ENCODE measurements around the gene TBC1D21.
A peak's percentile ranks its signal among the peaks of the same experiment; 100 is the strongest.

TBC1D21 gene

DNA sequence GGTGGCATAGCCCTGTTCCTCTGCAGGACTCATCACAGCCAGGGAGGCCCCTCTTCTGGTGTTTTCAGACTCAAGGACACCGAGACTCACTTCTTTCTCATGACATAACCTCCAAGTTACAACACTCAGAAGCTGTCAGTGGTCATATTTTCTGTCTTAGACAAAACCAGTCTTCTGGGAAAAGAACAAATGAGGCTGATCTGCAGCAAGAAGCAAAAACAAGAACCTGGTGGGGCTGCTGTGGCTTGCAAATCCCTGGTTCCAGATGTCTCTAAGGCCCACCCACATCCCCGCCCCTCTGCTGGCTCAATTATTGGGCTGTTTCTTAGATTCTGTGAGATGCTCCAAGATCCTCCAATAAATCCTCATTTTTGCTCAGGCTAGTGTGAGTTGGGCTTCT lies 36.3 kb downstream of the TBC1D21 start:
- no peak for DNase-seq

DNA sequence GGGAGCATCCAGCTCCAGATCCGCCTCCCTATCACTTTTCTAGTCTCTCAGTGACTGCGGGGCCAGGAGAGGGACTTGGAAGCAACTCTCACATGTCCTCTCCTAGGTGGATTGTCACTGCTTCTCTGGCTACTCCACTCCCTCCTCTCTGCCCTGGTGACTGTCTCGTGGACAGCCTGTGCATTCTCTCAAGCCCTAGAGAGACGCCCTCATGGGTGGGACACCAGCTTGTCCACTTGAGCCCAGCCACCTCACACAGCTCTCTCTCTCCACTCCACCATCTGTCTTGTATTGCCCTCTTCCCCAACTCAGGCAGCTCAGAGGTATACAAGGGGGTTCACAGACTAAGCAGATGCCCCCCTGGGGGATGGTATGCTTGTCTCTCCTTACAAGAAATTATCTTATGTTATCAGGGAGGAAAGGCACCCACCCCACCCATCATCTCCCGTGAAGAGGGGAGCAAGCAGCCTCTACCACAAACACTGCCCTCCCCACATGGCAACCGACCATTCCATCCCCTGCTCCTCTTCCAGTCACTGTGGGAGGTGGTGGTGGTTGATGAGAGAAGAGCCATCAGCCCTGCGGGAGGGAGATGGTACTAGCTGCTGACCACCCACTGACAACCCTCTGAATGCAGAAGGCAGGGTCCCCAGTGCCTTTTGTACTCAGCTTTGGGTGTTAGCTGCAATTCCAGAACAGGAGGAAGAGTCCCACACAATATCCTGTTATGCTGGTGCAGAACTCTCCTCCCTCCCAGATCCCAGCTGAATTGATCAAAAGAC lies 37.3 kb downstream of the TBC1D21 start:
- no peak for DNase-seq

DNA sequence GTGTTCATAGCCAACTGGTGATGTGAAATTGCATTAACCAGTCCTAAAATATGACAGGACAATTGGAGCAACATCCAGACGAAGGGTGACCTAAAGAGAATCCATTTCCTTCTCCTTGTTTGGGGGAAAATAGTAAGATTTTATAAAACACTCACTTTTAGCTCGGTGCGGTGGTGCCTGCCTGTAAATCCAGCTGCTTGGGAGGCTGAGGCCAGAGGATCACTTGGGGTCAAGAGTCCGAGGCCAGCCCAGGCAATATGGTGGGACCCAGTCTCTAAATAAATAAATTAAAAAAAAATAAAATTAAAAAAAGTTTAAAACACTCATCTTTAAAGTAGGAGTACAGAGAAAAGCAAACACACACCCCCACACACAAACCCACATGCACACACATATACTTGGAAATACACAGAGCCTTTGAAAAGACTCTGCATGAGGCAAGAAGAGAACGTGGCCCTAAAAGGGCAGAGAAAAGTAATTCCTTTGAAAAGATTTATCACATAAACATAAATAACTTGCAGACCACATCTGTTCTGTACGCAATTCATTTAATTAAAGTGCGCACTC lies 38.7 kb downstream of the TBC1D21 start:
- DNase-seq: no peak

DNA sequence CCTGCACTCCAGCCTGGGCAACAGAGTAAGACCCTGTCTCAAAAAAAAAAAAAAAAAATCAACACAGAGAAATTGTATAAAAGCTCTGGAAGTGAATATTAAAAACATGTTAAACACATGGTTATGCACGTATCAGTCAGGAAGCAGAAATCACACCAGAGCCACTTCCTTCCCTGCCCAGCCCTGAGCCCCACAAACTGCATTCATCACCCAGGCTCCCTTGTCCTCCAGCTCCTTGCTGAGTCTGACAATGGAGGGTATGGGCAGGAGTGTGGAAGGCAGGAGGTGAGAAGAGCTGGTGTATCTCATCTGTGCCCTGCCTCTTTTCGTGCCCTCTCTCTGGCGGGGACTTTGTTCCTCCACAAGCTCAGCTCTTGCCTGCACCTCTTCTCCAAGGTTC lies 40.8 kb downstream of the TBC1D21 start:
- DNase-seq: no peak

DNA sequence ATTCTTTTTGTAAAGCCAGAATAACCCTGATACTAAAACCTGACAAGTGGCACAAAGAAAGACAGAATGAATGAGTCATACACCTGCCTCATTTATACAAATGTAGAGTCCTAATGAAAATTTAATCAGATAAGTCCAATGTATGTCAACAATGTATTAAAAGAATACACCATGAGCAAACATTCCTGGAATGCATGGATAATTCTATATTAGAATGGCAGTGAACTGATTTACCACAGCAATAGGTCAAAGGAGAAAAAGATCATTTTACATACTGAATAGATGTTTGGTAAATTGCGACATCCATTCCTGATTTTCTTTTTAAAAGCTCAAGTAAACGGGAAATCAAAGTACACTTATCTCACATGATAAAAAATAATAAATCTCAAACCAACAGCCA lies 41.7 kb downstream of the TBC1D21 start:
- no peak for DNase-seq

DNA sequence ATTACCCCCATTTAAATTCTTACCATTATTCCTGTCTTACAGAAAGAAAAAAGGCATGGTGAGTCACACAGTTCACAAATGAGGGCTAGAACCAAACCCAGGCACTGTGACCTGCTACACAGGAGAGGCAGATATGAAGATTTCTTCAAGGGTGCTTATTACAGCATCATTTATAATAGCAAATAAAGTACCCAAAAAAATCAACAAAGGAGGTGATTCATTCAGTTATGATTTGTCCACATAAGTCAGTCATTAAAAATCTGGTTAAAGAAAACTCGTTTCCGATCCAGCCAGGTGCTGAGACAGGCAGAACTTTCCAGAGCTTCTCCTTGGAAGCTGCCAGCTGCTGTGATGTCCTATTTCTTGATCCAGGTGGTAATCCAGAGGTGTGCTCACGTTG lies 45.4 kb downstream of the TBC1D21 start:
- no peak for DNase-seq

DNA sequence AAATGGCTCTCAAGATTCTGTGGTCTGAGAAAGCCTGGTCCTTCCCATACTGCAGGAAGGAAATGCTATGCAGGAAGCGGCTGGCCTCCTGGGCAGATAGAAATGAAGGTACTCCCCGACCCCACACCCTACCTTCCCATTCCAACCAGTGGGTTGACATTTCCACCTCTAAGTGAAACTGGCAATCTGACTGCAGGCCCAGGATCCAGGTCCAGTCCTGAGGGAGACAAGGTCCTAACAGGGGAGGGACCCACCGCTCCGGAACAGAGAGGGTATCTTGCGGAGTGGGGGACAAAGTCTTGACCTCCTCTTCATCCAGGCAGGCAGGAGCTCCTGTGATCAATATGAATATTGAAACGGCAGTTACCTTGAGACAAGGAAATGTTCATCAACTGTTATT lies 46.3 kb downstream of the TBC1D21 start:
- no peak for DNase-seq

DNA sequence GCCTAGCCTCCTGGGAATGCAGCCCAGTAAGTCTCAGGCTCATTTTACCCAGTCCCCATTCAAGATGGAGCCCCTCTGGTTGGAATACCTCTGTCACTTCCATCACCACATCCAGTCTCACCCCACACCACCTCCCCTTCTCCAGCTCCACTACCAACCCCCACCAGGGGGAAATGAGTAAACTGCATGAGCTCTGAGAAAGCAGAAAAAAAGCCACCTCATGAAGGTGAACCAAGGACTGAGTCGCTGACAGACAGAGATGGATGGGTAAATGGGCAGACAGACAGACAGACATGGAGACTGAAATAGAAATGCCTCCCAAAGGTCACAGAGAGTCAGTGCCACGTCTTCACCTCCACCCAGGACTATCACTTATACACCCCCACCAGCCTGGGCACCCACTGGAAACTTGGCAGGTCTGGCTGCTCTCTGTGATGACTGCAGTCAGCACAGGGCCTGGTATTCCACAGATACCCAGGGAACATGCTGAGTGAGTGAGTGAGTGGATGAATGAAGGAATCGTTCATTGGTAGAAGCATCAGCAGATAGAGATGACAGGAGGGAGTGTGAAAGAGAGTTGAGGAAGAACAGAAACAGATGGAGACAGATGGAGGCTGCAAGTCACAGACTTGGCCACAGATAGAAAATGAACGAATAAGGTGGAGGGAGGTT lies 48.0 kb downstream of the TBC1D21 start:
- DNase-seq: no peak

DNA sequence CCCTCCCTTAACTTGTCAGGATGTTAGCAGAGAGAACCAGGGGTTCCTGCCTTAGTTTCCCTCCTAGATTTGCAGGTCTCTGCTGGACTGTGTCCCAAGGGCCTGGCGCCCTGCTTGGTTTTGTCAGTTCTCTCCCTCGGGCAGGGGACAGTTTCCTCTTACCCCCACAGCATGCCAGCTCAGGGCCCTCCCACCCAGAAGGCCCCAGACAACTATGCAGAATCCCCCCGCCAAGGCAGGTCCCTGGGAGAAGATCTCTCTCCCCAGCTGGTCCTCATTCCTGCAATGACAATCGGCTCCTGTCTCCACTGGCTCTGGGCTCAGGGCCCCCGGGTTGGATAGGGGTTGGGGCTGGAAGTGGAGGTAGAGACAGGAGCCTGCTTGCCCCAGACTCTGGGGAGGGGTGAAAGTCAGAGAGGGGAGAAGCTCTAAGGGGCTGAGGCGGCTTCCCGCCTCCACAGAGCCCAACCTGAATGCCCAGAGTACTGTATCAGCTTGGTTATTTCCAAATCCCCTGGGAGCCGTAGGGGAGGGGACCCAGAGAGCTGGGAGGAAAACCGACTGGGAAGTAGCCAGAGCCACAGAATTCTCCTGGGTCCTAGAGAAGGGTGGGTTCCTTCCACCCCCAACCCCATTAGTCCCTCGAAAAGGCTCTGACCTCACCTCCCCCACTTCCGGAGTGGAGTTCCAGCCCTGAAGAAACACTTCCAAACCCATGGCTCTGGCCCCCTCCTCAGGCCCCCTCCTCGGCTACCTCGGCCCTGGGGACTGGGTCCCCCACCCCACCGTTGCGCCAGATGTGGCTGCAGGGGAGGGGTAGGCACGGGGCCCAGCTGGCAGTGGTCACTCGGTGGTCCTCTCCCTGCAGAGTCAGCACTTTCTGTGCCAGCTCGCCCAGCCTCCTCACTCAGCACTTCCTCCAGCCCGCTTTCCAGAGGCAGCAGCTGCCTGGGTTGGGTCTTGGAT lies 49.1 kb downstream of the TBC1D21 start:
- DNase-seq: peak; percentile 94

DNA sequence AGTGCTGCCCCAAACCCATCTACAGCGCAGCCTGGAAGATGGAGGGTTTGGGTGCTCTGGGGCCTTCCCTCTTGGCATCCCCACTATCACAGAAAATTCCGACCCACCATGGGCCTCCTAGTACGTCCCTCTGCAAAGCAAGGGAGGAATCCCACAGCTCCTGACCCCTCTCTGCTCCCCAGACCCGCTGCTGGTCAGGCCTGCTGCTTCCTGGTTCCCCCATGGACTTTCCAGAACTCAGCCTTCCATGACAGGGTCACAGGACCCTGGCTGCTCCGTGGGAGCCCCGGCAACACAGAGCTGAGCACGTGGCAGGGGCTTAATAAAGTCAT lies 49.8 kb downstream of the TBC1D21 start:
- DNase-seq: no peak

DNA sequence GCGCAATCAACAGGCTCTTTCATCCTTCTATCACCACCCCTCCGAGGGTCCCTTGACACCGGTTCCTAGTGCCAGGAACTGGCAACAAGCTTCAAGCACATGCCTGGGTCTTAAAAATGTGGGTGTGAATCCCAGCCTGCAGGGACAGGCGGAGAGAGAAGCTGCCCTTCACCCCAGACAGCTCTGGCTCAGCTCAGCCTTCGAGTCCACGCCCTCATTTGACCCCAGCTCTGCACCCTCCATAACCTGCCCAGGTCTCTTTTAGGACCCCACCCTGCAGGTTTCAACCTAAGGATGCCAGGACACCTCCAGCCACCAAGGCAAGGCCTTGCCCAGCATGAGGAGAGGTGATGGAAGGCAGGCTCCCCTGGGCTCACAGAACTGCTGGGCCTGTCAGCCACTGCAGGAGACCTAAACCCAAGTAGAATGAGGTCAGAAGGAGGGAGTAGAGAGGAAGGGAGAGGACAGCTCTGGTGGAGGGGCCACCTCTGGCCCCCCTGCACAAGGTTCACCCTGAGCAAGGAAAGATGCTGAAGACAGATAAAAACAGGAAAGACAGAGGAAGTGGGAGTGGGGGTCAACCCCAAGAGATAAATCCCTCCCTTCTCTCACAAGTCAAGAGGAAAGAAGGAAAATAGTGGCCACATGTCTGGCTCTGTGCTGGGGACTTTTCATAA lies 50.3 kb downstream of the TBC1D21 start:
- DNase-seq: no peak

DNA sequence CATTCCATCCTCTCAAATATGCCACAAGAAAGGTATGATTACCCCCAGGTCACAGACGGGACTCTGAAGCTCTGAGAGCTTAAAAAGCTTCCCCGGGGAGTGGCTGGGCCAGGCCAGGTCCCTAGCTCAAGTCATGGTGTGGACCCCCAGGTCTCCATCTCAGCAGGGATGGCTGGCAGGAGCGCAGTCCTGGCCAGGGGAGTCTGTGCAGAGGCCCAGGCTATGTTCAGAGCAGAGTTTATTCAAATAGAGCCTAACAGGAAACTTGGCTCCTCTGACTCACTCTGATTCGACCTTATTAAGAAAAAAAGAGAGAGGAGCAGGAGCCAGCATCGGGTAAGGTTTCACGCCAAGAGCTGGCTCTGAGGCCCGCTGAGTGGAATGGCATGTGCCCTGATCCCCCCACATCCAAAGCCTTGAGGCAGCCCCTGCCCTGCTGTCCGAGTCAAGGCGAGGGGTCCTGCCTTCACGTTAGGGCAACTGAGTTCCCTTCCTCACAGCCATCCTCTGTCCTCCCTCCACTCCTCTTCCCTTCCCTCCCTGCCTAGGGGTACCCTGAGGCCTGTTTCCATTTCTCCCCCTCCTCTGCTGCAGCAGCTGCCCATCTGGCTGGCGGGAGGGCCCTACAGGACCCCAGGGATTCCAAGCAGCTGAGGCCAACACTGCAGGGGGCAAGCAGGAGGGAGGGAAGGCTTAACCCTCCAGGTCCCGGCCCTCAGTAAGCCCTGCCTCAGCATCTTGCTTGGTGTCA lies 51.0 kb downstream of the TBC1D21 start:
- peak; percentile 94 for DNase-seq

DNA sequence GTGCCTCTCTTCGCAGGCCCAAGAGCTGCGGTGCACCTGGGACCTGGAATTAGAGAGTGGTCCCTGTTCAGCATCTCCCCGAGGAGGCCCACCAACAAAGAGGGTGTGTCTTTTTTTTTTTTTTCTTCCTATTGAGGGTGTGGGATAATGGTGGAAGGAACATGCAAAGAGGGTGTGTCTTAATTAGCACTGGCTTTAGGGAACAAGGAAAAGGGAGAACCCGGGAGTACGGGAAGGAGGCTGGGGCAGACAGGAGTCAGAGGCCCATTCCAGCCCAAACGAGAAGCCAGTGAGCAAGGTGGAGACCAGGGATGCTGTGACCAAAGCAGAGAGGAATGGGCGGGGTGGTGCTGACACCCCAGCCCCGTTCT lies 52.5 kb downstream of the TBC1D21 start:
- DNase-seq: no peak

DNA sequence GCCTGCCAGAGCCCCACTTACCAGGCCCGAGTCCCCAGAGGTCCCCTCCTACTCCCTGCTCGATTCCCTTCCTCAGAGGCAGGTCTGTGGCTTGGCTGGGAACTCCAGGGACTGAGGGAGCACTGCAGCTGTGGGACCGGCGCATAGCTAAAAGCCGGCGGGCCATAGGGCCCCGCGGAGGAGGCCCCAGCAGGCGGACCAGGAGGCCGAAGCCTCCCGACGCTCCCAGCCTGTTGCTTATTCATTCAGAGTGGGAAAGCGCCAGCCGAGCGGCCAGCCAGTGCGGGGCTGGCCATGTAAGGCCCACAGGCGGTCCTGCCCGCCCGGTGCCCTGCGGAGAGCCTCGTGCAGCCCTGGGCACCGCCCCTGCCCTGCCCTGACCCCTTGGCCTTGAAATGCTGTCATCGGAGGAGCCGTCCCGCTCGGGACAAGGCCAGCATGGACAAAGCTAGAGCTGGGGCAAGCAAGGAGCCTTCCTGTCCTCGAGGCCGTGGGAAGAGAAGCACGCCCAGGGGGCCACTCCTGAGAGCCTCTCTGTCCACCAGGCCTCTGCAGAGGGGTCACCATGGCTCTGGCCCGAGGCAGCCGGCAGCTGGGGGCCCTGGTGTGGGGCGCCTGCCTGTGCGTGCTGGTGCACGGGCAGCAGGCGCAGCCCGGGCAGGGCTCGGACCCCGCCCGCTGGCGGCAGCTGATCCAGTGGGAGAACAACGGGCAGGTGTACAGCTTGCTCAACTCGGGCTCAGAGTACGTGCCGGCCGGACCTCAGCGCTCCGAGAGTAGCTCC lies 53.0 kb downstream of the TBC1D21 start, which contains the start of gene LOXL1:
Gene LOXL1 (plus strand): TSS at position 244 of the 784 bp plus-strand sequence. CDS start 322 bp downstream, at position 566.
- DNase-seq: peak; percentile 94

DNA sequence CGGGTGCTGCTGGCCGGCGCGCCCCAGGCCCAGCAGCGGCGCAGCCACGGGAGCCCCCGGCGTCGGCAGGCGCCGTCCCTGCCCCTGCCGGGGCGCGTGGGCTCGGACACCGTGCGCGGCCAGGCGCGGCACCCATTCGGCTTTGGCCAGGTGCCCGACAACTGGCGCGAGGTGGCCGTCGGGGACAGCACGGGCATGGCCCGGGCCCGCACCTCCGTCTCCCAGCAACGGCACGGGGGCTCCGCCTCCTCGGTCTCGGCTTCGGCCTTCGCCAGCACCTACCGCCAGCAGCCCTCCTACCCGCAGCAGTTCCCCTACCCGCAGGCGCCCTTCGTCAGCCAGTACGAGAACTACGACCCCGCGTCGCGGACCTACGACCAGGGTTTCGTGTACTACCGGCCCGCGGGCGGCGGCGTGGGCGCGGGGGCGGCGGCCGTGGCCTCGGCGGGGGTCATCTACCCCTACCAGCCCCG lies 53.7 kb downstream of the TBC1D21 start:
- DNase-seq: peak; percentile 49

DNA sequence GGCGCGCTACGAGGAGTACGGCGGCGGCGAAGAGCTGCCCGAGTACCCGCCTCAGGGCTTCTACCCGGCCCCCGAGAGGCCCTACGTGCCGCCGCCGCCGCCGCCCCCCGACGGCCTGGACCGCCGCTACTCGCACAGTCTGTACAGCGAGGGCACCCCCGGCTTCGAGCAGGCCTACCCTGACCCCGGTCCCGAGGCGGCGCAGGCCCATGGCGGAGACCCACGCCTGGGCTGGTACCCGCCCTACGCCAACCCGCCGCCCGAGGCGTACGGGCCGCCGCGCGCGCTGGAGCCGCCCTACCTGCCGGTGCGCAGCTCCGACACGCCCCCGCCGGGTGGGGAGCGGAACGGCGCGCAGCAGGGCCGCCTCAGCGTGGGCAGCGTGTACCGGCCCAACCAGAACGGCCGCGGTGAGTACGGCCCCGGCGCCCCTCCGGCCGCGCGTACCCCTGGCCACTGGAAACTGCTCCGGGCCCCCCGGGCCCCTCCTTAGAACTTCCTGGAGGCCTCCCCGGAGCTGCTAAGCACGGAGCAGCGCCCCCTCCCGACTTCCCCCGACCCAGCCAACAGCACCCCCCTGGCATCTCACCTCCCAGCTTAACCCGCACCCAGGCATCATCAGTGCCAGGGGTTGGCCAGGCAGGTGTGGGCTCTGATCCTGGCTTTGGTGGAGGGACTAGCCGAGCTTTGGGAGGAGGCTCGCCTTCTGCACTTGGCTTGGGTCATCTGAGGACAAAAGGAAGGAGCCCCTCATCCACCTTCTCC lies 54.3 kb downstream of the TBC1D21 start:
- DNase-seq: peak; percentile 65

DNA sequence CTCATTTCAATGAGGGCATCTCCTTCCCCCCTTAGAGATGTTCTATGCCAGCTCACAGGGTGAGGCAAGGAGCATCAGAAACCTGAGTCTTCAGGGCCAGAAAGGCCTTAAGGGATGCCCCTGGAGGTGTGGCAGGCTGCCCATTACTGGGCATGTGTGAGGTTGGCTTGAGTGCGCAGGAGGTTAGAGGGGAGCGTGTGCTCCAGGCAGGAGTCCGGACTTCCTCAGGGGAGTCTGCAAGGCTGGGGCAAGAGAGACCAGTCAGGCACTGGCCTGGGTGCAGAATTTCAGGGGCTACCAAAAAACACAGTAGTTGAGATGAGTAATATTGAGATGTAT lies 54.8 kb downstream of the TBC1D21 start:
- DNase-seq: no peak

DNA sequence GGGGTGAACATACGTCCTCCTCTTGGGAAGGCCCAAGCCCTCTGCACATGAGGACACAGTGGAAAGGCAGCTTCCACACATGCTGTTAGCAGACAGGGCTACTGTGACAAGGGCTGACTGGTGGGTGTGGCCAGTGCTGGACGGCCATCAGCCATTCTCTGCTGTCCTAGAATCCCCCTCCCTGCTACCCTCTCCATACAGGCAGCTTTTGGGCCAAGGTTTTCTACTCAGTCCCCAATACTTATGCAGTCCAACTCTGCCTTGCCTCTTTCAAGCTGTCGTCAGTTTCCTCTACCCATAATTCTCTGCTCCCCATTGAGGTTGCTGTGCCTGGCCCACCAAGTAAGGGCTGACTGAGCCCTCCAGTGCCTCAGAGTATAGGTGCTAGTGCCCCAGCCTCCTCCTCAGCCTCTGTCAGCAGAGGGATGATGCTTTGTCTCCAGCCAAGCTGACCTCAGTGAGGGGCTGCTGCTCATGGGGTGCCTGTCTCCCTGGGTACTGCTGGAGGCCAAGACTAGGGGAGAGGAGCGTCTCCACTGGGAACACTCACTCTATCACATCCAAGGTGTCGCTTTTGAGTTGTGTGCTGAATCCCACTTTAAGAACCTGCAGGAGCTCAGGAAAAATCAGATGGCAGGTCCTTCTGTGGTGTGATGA lies 55.7 kb downstream of the TBC1D21 start:
- DNase-seq: peak; percentile 57

DNA sequence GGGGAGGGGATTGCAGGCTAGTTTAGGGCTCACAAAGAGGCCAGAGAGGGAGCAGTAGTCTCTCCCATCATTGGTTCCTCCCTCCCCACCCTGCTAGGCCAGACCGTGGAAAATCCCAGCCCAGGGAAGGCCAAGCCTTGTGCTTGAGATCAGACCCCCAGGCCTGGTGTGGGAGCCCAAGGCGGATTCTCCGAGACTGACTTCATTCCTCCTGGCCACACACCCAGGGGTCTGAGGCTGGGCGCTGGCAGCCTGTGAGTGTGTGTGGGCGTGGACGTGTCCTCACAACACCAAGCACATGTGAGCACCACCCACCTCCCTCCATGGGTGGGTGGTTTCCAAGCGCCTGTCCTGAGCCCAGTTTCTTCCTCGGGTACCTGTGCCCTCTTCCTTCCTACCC lies 57.0 kb downstream of the TBC1D21 start:
- DNase-seq: peak; percentile 95
